T-cell (primary cell): ENCODE measurements around the gene LRP1B. TPM values are rescaled to one million over a fixed set of nuclear protein-coding genes. Genes with fewer than 3 reads are reported as not detected.

Source experiments
- ATAC-seq, 4 experiments: fragments of 200-7000 bp in 3 of 4; fragments of 150-1000 bp in 1 of 4; cut with Tn5 transposase; replicated peaks in 1 of 4; 1 replicate in 3 of 4; 2 replicates in 1 of 4; pipeline ENCODE4 v1.10.0; 2021; ENCODE audit warnings: moderate library complexity in 3 of 4, mild to moderate bottlenecking in 2 of 4, moderate number of reproducible peaks in 1 of 4
- CTCF ChIA-PET, 2 donors: fragments of 300-600 bp; sonication (Branson Sonifier 250); formaldehyde crosslinking; loops; one replicate each; lab custom pipeline; 2022; ENCODE audit warnings: antibody characterized with exemption in 2 of 2; lab: Charles Lee
- POLR2A ChIA-PET, 2 donors: fragments of 300-600 bp; sonication (Branson Sonifier 250); formaldehyde crosslinking; loops; one replicate each; lab custom pipeline; 2022; ENCODE audit warnings: antibody characterized with exemption in 2 of 2; lab: Charles Lee
- DNase-seq, 35 experiments: peaks; one replicate each; pipeline versions ENCODE4 v3.0.0 to v3.0.0-alpha.2; 2013 to 2023
- H3K27ac ChIP-seq: one replicate; pipeline ENCODE4 v1.5.1; 2013; ENCODE audit warnings: low read length
- H3K27me3 ChIP-seq, 2 experiments: replicated peaks in 1 of 2; 1 replicate in 1 of 2; 2 replicates in 1 of 2; pipeline versions ENCODE4 v1.6.1 to v1.7.0; 2013; ENCODE audit warnings: low read length in 1 of 2, mixed read lengths in 1 of 2; ENCODE audit not compliant: control insufficient read depth in 2 of 2, insufficient read depth in 2 of 2; ENCODE audit errors: extremely low read depth in 1 of 2
- H3K36me3 ChIP-seq, 2 donors: 1 replicate in 1 of 2; 2 replicates in 1 of 2; pipeline versions ENCODE4 v1.6.1 to v1.7.0; 2013; ENCODE audit warnings: low read length in 1 of 2; ENCODE audit not compliant: control insufficient read depth in 2 of 2, insufficient read depth in 1 of 2; ENCODE audit errors: extremely low read depth in 1 of 2
- H3K4me1 ChIP-seq, 2 experiments: 1 replicate in 1 of 2; 2 replicates in 1 of 2; pipeline versions ENCODE4 v1.6.1 to v1.7.0; 2013; ENCODE audit warnings: low read length in 2 of 2, mixed read lengths in 1 of 2; ENCODE audit not compliant: insufficient read depth in 2 of 2, control insufficient read depth in 1 of 2; ENCODE audit errors: extremely low read depth in 1 of 2
- H3K4me3 ChIP-seq, 2 donors: 1 replicate in 1 of 2; 2 replicates in 1 of 2; pipeline versions ENCODE4 v1.5.1 to v1.7.0; 2013; ENCODE audit warnings: mild to moderate bottlenecking in 2 of 2, low read length in 1 of 2, moderate library complexity in 1 of 2; ENCODE audit not compliant: control insufficient read depth in 1 of 2; ENCODE audit errors: extremely low read depth in 1 of 2
- H3K9me3 ChIP-seq: 2 replicates; pipeline ENCODE4 v1.7.0; 2013
- H3K27ac Mint-ChIP-seq, 2 donors: one replicate each; pipeline ENCODE4 v1.8.0; 2020 to 2021; ENCODE audit warnings: mild to moderate bottlenecking in 2 of 2, mixed read lengths in 2 of 2
- H3K27me3 Mint-ChIP-seq, 2 donors: one replicate each; pipeline ENCODE4 v1.8.0; 2021 to 2022; ENCODE audit warnings: mixed read lengths in 2 of 2
- H3K36me3 Mint-ChIP-seq: one replicate; pipeline ENCODE4 v1.8.0; 2021; ENCODE audit warnings: mixed read lengths
- H3K4me1 Mint-ChIP-seq, 3 donors: one replicate each; pipeline ENCODE4 v1.8.0; 2020 to 2022; ENCODE audit warnings: mixed read lengths in 3 of 3, mild to moderate bottlenecking in 1 of 3
- H3K4me3 Mint-ChIP-seq, 3 donors: one replicate each; pipeline ENCODE4 v1.8.0; 2020 to 2022; ENCODE audit warnings: mild to moderate bottlenecking in 3 of 3, mixed read lengths in 3 of 3, moderate library complexity in 3 of 3
- H3K9me3 Mint-ChIP-seq, 3 donors: one replicate each; pipeline ENCODE4 v1.8.0; 2020 to 2022; ENCODE audit warnings: mixed read lengths in 3 of 3
- WGBS: methylation state at CpG from one replicate; pipeline ENCODE4 v1.1.5; 2013; ENCODE audit warnings: missing lambda C conversion rate; ENCODE audit not compliant: insufficient coverage; 5-methylcytosine and 5-hydroxymethylcytosine counted together
- total RNA-seq, 35 experiments: library from RNA in 6 of 35; stranded (reverse) in 6 of 35; fragments of 120-200 nt in 1 of 35; gene quantifications; one replicate each; pipeline versions ENCODE4 v1.2.1 to v1.2.4 and lab custom pipeline; 2013 to 2026

LRP1B gene
- total RNA-seq, 5 donors from 2014 or later (not counting 1 experiment from before 2014, with no cell fraction given) = not detected

DNA sequence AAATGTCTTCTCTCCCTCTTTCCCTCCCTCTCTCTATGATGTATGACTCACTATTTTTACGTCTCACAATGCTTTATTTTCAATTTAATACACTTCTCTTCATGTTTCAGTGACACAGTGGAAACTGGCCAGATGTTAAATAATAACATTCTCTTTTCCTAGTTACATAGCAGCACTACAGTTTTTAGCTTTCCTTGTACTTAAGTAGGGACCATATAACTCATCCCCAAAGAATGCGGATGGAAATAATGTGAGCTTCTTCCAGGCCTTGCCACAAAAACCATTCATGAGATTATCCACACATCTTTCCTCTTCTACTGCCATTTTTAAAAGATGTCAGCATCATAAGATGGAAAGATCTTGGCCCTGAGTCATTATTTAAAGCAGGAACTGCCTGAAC lies 789.4 kb downstream of the LRP1B start:
- no peak overlapping the region for H3K4me3 Mint-ChIP-seq
- CTCF ChIA-PET = no interaction called here
- ATAC-seq = no peak
- H3K9me3 Mint-ChIP-seq = peaks cover 17 to 25% (median 22%) of the 10 kb centered on the region in 3 donors
- POLR2A ChIA-PET = no interaction called here
- no peak for DNase-seq
- Histone ChIP-seq H3K4me1 (no peaks in the 10 kb centered on the region), H3K4me3 (no peak overlapping the region), H3K27ac (no peak overlapping the region), H3K27me3 (no peaks in the 10 kb centered on the region), H3K36me3 (no peaks in the 10 kb centered on the region), H3K9me3 (no peaks in the 10 kb centered on the region)
- H3K36me3 Mint-ChIP-seq = no peaks in the 10 kb centered on the region
- H3K27ac Mint-ChIP-seq = no peak overlapping the region
- H3K4me1 Mint-ChIP-seq = no peaks in the 10 kb centered on the region
- WGBS = 50% methylated on average over 1 of the region's 2 CpGs
- no peaks in the 10 kb centered on the region for H3K27me3 Mint-ChIP-seq

- Mint-ChIP-seq H3K36me3 (no peaks in the 10 kb centered on the region), H3K9me3 (peaks cover 4 to 16% (median 13%) of the 10 kb centered on the region in 3 donors), H3K27ac (no peak overlapping the region), H3K4me1 (no peaks in the 10 kb centered on the region), H3K4me3 (no peak overlapping the region), H3K27me3 (no peaks in the 10 kb centered on the region)
- POLR2A ChIA-PET = interaction anchor here in 1 of 2 donors (0.6 kb wide), 1 partner anchor 636 kb away, joined by 3 read pairs; no protein-coding TSS in a partner anchor
- ATAC-seq (no peak), DNase-seq (no peak)
- no peak overlapping the region for H3K4me3 ChIP-seq
- WGBS = no CpG with 5 or more reads among the region's 1 CpG
- H3K4me1 ChIP-seq = no peaks in the 10 kb centered on the region
- CTCF ChIA-PET = interaction anchor here in 1 of 2 donors (0.9 kb wide), 1 partner anchor 10 kb away, joined by 3 read pairs; no protein-coding TSS in a partner anchor
- H3K27me3 ChIP-seq = no peaks in the 10 kb centered on the region
- H3K27ac ChIP-seq = no peak overlapping the region
- H3K36me3 ChIP-seq = no peaks in the 10 kb centered on the region
- H3K9me3 ChIP-seq = no peaks in the 10 kb centered on the region
These were observed 799.7 kb downstream of the LRP1B start for GRCh38 chr2:141331127-141331526.

GRCh38 chr2:141329964-141330363 lies 800.9 kb downstream of the LRP1B start:
- ChIA-PET POLR2A (no interaction called here), CTCF (no interaction called here)
- ATAC-seq (no peak), DNase-seq (no peak)
- Mint-ChIP-seq H3K9me3 (peaks cover 4 to 13% (median 12%) of the 10 kb centered on the region in 3 donors), H3K4me1 (no peaks in the 10 kb centered on the region), H3K36me3 (no peaks in the 10 kb centered on the region), H3K27ac (no peak overlapping the region), H3K4me3 (no peak overlapping the region), H3K27me3 (no peaks in the 10 kb centered on the region)
- no peaks in the 10 kb centered on the region for H3K9me3 ChIP-seq
- H3K36me3 ChIP-seq = no peaks in the 10 kb centered on the region
- H3K4me3 ChIP-seq = no peak overlapping the region
- no peaks in the 10 kb centered on the region for H3K4me1 ChIP-seq
- WGBS = no CpG with 5 or more reads among the region's 1 CpG
- no peak overlapping the region for H3K27ac ChIP-seq
- no peaks in the 10 kb centered on the region for H3K27me3 ChIP-seq

GRCh38 chr2:141323571-141323970 lies 807.2 kb downstream of the LRP1B start:
- Mint-ChIP-seq H3K27ac (no peak overlapping the region), H3K36me3 (no peaks in the 10 kb centered on the region), H3K4me3 (no peak overlapping the region), H3K27me3 (no peaks in the 10 kb centered on the region), H3K4me1 (no peaks in the 10 kb centered on the region), H3K9me3 (peaks cover 11 to 15% (median 13%) of the 10 kb centered on the region in 3 donors)
- Histone ChIP-seq H3K27ac (no peak overlapping the region), H3K27me3 (no peaks in the 10 kb centered on the region), H3K4me1 (no peaks in the 10 kb centered on the region), H3K9me3 (no peaks in the 10 kb centered on the region), H3K4me3 (no peak overlapping the region), H3K36me3 (no peaks in the 10 kb centered on the region)
- ChIA-PET POLR2A (no interaction called here), CTCF (no interaction called here)
- ATAC-seq = no peak
- WGBS = 57% methylated on average over 2 of the region's 2 CpGs
- no peak for DNase-seq

DNA sequence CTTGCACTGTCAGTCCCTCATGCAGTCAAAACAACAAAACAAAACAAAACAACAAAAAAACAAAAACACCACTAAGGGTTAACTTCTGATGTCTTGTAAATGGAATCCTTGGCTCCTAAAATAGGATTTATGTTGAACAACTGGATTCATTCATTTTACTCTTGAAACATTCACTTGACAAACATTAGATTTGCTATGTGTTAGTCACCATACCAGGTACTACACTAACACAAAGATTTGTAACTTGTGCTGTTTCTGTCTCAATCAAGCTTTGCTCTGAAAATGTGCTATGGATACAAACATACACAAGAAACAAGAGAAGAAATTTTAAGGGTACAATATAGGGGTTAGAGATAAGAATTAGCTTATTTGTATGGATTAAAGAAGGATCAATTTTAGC lies 812.8 kb downstream of the LRP1B start:
- Histone ChIP-seq H3K27ac (no peak overlapping the region), H3K4me1 (no peaks in the 10 kb centered on the region), H3K4me3 (no peak overlapping the region), H3K27me3 (no peaks in the 10 kb centered on the region), H3K9me3 (no peaks in the 10 kb centered on the region), H3K36me3 (no peaks in the 10 kb centered on the region)
- DNase-seq (no peak), ATAC-seq (no peak)
- CTCF ChIA-PET = no interaction called here
- H3K9me3 Mint-ChIP-seq = peaks cover 5 to 20% (median 18%) of the 10 kb centered on the region in 3 donors
- H3K27ac Mint-ChIP-seq = no peak overlapping the region
- no peaks in the 10 kb centered on the region for H3K4me1 Mint-ChIP-seq
- H3K4me3 Mint-ChIP-seq = no peak overlapping the region
- POLR2A ChIA-PET = interaction anchor here in 1 of 2 donors (0.6 kb wide), 1 partner anchor 423 kb away, joined by 7 read pairs; no protein-coding TSS in a partner anchor
- H3K36me3 Mint-ChIP-seq = no peaks in the 10 kb centered on the region
- H3K27me3 Mint-ChIP-seq = no peaks in the 10 kb centered on the region

- no peaks in the 10 kb centered on the region for H3K36me3 Mint-ChIP-seq
- ChIA-PET CTCF (no interaction called here), POLR2A (no interaction called here)
- Histone ChIP-seq H3K9me3 (no peaks in the 10 kb centered on the region), H3K4me1 (no peaks in the 10 kb centered on the region), H3K36me3 (no peaks in the 10 kb centered on the region), H3K27ac (no peak overlapping the region), H3K27me3 (no peaks in the 10 kb centered on the region), H3K4me3 (no peak overlapping the region)
- H3K9me3 Mint-ChIP-seq = peaks cover 11 to 21% (median 16%) of the 10 kb centered on the region in 3 donors
- H3K4me1 Mint-ChIP-seq = no peaks in the 10 kb centered on the region
- ATAC-seq (no peak), DNase-seq (no peak)
- H3K4me3 Mint-ChIP-seq = no peak overlapping the region
- 92% methylated on average over 2 of the region's 3 CpGs for WGBS
- H3K27ac Mint-ChIP-seq = no peak overlapping the region
- no peaks in the 10 kb centered on the region for H3K27me3 Mint-ChIP-seq
These were observed 814.2 kb downstream of the LRP1B start for GRCh38 chr2:141316606-141317005.

GRCh38 chr2:141316103-141316502 lies 814.7 kb downstream of the LRP1B start:
- no peak for DNase-seq
- Histone ChIP-seq H3K4me3 (no peak overlapping the region), H3K27ac (no peak overlapping the region), H3K4me1 (no peaks in the 10 kb centered on the region), H3K9me3 (no peaks in the 10 kb centered on the region), H3K27me3 (no peaks in the 10 kb centered on the region), H3K36me3 (no peaks in the 10 kb centered on the region)
- no peaks in the 10 kb centered on the region for H3K27me3 Mint-ChIP-seq
- H3K9me3 Mint-ChIP-seq = peaks cover 11 to 21% (median 16%) of the 10 kb centered on the region in 3 donors
- H3K36me3 Mint-ChIP-seq = no peaks in the 10 kb centered on the region
- no peak for ATAC-seq
- 43% methylated on average over 1 of the region's 3 CpGs for WGBS
- ChIA-PET CTCF (no interaction called here), POLR2A (no interaction called here)
- H3K4me1 Mint-ChIP-seq = no peaks in the 10 kb centered on the region
- H3K4me3 Mint-ChIP-seq = no peak overlapping the region
- H3K27ac Mint-ChIP-seq = no peak overlapping the region
